K562 (cell line): ENCODE results near the gene NRN1L. TPM values are rescaled to one million over a fixed set of nuclear protein-coding genes. Genes with fewer than 3 reads are reported as not detected.

Experiments used
- BCL6 ChIP-seq: fragments of 250-450 bp; sonication (Bioruptor Pico); IDR thresholded peaks from 2 replicates; pipeline ENCODE4 v1.4.0; 2020
- C11orf30 ChIP-seq: fragments of 450-650 bp; IDR thresholded peaks from 2 replicates; pipeline ENCODE4 v1.6.1; 2016; ENCODE audit warnings: low read depth, mild to moderate bottlenecking
- CHD1 ChIP-seq: fragments of 200-600 bp; sonication (generic); IDR thresholded peaks from one replicate; pipeline ENCODE4 v1.6.1; 2012; ENCODE audit warnings: mild to moderate bottlenecking, moderate library complexity, low read length, inconsistent platforms
- CTCF ChIP-seq, 3 experiments: IDR thresholded peaks in 2 of 3; conservative IDR thresholded peaks in 1 of 3; 2 replicates each; pipeline ENCODE4 v1.5.1; 2011 to 2012; ENCODE audit warnings: low read length in 3 of 3, mild to moderate bottlenecking in 3 of 3, control low read depth in 2 of 3, improper control_type of control experiment in 1 of 3, inconsistent platforms in 1 of 3, low read depth in 1 of 3, mixed read lengths in 1 of 3, moderate library complexity in 1 of 3; ENCODE audit not compliant: insufficient read depth in 2 of 3
- ESRRB ChIP-seq: fragments of 250-450 bp; sonication (Bioruptor Pico); IDR thresholded peaks from 2 replicates; pipeline ENCODE4 v1.5.0; 2020; ENCODE audit warnings: mild to moderate bottlenecking, moderate library complexity, borderline replicate concordance
- EZH2 ChIP-seq: IDR thresholded peaks from 2 replicates; pipeline ENCODE4 v1.6.1; 2012; ENCODE audit warnings: low read depth, mild to moderate bottlenecking, inconsistent platforms, low read length, borderline replicate concordance
- GABPA ChIP-seq: fragments of 200-800 bp; sonication (Bioruptor generic); conservative IDR thresholded peaks from 2 replicates; pipeline ENCODE4 v1.6.1; 2016; ENCODE audit warnings: low read depth, missing genetic modification characterization, missing compliant biosample characterization
- GTF3C2 ChIP-seq: IDR thresholded peaks from 3 replicates; pipeline ENCODE4 v1.6.1; 2011; ENCODE audit warnings: borderline replicate concordance, mild to moderate bottlenecking, moderate library complexity; ENCODE audit not compliant: insufficient read length; ENCODE audit errors: extremely low read depth
- JUN ChIP-seq, 2 experiments: sonication (generic) in 1 of 2; formaldehyde crosslinking in 1 of 2; IDR thresholded peaks; 2 replicates each; pipeline versions ENCODE4 v1.6.1 to v1.8.0; 2012 to 2022; ENCODE audit warnings: borderline replicate concordance in 2 of 2, mild to moderate bottlenecking in 2 of 2, improper control_type of control experiment in 1 of 2, low read depth in 1 of 2, low read length in 1 of 2, missing genetic modification reagents in 1 of 2
- NEUROD1 ChIP-seq: fragments of 150-350 bp; IDR thresholded peaks from 2 replicates; pipeline ENCODE4 v1.6.1; 2014; ENCODE audit warnings: borderline replicate concordance, low read length, low read depth; ENCODE audit not compliant: partially characterized antibody
- NFYB ChIP-seq: IDR thresholded peaks from 2 replicates; pipeline ENCODE4 v1.6.1; 2011; ENCODE audit warnings: mild to moderate bottlenecking, moderate library complexity; ENCODE audit not compliant: insufficient read length; ENCODE audit errors: extremely low read depth
- NR0B1 ChIP-seq: fragments of 450-650 bp; IDR thresholded peaks from one replicate; pipeline ENCODE4 v1.6.1; 2018; ENCODE audit warnings: mild to moderate bottlenecking, moderate library complexity; ENCODE audit not compliant: partially characterized antibody
- POLR2AphosphoS5 ChIP-seq: IDR thresholded peaks from 2 replicates; pipeline ENCODE4 v1.6.1; 2011; ENCODE audit warnings: mild to moderate bottlenecking, low read depth, low read length, moderate library complexity; ENCODE audit not compliant: control insufficient read depth, insufficient read depth
- POLR3A ChIP-seq: IDR thresholded peaks from 2 replicates; pipeline ENCODE4 v1.6.1; 2011; ENCODE audit warnings: borderline replicate concordance, mild to moderate bottlenecking, moderate library complexity; ENCODE audit not compliant: insufficient read length, insufficient read depth; ENCODE audit errors: extremely low read depth
- PTTG1 ChIP-seq: fragments of 450-650 bp; IDR thresholded peaks from 2 replicates; pipeline ENCODE4 v1.6.1; 2016; ENCODE audit warnings: low read depth, mild to moderate bottlenecking, missing genetic modification characterization, missing compliant biosample characterization
- RAD51 ChIP-seq: fragments of 450-650 bp; IDR thresholded peaks from 2 replicates; pipeline ENCODE4 v1.7.1; 2016; ENCODE audit warnings: low read depth, mild to moderate bottlenecking, borderline replicate concordance
- SMARCC2 ChIP-seq: fragments of 450-650 bp; IDR thresholded peaks from 2 replicates; pipeline ENCODE4 v1.6.1; 2017; ENCODE audit warnings: antibody characterized with exemption, moderate library complexity, mild to moderate bottlenecking, low read depth
- TARDBP ChIP-seq: fragments of 450-650 bp; IDR thresholded peaks from 2 replicates; pipeline ENCODE4 v1.6.1; 2016
- ZNF174 ChIP-seq: fragments of 250-450 bp; sonication (Bioruptor Pico); IDR thresholded peaks from 2 replicates; pipeline ENCODE4 v1.4.0; 2020; ENCODE audit warnings: mild to moderate bottlenecking
- ZNF561 ChIP-seq: fragments of 450-650 bp; formaldehyde crosslinking; conservative IDR thresholded peaks from 2 replicates; pipeline ENCODE4 v1.4.0; 2020; ENCODE audit warnings: mild to moderate bottlenecking, moderate library complexity
- polyA plus RNA-seq, 8 experiments: library from polyadenylated mRNA; depleted of rRNA in 4 of 8; stranded (reverse) in 5 of 8; unstranded in 3 of 8; fragments of >200 nt; fragmentation: Nextera tagmentation in 2 of 8; fragmentation: Illumina TruSeq in 1 of 8; extraction: Ambion mirVana in 2 of 8; extraction: Trizol in 1 of 8; gene quantifications; 2 replicates each; pipeline versions ENCODE4 v1.2.1 to v1.2.3, GENCODE V29; 2011 to 2014; ENCODE audit warnings: inconsistent platforms in 1 of 8, missing spikeins in 1 of 8
- total RNA-seq, 7 experiments: library from RNA; depleted of rRNA in 6 of 7; stranded (reverse); fragments of >200 nt in 6 of 7; fragmentation: Illumina TruSeq in 2 of 7; extraction: Trizol in 2 of 7; gene quantifications; 2 replicates each; pipeline versions ENCODE4 v1.2.1 to v1.2.3, GENCODE V29; 2011 to 2021; ENCODE audit warnings: low replicate concordance in 1 of 7

The NRN1L gene
- total and polyA plus RNA-seq, 9 of the 15 experiments (the other 6 are each of a cell fraction or from before 2014, with no cell fraction given), result 0.22 to 0.86 (median 0.61) TPM; not detected in 5

- TF ChIP-seq PTTG1 (tag) (no peak), GTF3C2 (no peak), EZH2 (no peak), ZNF174 (CRISPR knock-in tag) (no peak), RAD51 (no peak), NEUROD1 (peak; percentile 50), BCL6 (CRISPR knock-in tag) (no peak), NR0B1 (no peak), ZNF561 (CRISPR knock-in tag) (no peak), C11orf30 (no peak), TARDBP (no peak), POLR3A (no peak), POLR2AphosphoS5 (peak; percentile 43; the same call in 1 of the 2 replicates), SMARCC2 (no peak), ESRRB (CRISPR knock-in tag) (no peak), NFYB (no peak), CTCF (IDR thresholded peaks at IDR 0.05 in 2 of 3, conservative IDR thresholded peaks at IDR 0.05 in 1 of 3; ENCODE audit: insufficient read depth in 2 of 3, low read depth in 1 of 3, low read length in 3 of 3) (0 out of 6 replicates have a peak, but pooled peaks of 1 of the 3 experiments have one; percentile 1), JUN (IDR thresholded peaks at IDR 0.05; ENCODE audit: borderline replicate concordance, low read depth, low read length) (peak; percentile 43; the same call in 1 of the 2 replicates), JUN (CRISPR knock-in tag; IDR thresholded peaks at IDR 0.05; ENCODE audit: borderline replicate concordance) (no peak), GABPA (tag) (peak; percentile 90), CHD1 (no peak)
Measured at GRCh38 chr16:67846320-67847063, 38.2 kb upstream of the NRN1L start, which contains the start of gene NUTF2 (continued).
